ENCODE data around the gene PLXNA4. TPM values are rescaled to one million over a fixed set of nuclear protein-coding genes. Genes with fewer than 3 reads are reported as not detected.

The PLXNA4 gene
- total RNA-seq, 4 donors from 2014 or later, result 4.8 to 19.7 (median 10.7) TPM

DNA sequence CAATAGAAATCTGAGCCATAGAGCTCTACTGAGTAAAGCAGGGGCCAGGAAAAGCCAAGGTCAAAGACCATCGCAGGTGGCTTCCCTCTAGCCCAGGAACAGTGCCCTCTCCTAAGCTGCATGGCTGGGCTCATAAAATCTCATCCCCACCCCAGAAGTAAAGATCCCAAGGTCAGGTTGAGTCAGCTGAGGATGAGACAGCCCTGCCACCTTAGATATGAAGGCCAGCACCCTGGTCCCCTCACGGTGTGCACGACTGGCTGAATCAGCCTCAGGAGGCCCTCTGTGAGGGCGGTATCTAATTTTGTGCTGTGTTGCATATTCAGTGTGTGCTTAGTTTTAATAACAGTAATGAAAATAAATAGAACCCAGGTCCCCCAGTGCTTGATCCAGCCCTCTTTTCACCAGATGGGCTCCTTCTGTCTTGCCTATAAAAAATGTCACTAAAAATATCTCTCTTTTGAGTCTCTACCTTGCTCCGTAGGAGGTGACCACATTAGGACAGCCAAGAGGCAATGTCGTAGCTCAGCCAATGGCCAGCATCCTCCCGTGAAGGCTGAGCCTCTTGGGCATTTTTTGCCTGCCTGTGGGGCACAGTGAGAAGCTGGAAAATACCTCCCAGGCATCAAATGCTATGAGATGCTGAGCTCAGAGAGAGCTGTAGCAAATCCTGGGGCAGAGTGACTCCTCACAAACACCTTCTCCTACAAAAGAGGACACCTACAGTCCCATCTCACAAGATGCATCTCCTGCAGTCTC lies 424.0 kb downstream of the PLXNA4 start:
- Histone ChIP-seq H3K27me3 (no peaks in the 10 kb centered on the region), H3K4me3 (no peak overlapping the region), H3K27ac (no peak overlapping the region), H3K9me3 (no peaks in the 10 kb centered on the region), H3K4me1 (no peaks in the 10 kb centered on the region), H3K36me3 (peaks cover 0 to 12% of the 10 kb centered on the region in 2 donors)
- TF ChIP-seq POLR2A (IDR thresholded peaks at IDR 0.05) (no peak), POLR2AphosphoS5 (IDR thresholded peaks at IDR 0.05) (no peak), EP300 (IDR thresholded peaks at IDR 0.05) (no peak)
- TF ChIP-seq, protein P1, sequence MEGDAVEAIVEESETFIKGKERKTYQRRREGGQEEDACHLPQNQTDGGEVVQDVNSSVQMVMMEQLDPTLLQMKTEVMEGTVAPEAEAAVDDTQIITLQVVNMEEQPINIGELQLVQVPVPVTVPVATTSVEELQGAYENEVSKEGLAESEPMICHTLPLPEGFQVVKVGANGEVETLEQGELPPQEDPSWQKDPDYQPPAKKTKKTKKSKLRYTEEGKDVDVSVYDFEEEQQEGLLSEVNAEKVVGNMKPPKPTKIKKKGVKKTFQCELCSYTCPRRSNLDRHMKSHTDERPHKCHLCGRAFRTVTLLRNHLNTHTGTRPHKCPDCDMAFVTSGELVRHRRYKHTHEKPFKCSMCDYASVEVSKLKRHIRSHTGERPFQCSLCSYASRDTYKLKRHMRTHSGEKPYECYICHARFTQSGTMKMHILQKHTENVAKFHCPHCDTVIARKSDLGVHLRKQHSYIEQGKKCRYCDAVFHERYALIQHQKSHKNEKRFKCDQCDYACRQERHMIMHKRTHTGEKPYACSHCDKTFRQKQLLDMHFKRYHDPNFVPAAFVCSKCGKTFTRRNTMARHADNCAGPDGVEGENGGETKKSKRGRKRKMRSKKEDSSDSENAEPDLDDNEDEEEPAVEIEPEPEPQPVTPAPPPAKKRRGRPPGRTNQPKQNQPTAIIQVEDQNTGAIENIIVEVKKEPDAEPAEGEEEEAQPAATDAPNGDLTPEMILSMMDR (IDR thresholded peaks at IDR 0.05), result no peak
- no peak for ATAC-seq
- 89% methylated on average over 4 of the region's 7 CpGs; no CpG with 5 or more reads in 1 of the 2 donors for WGBS, 2 donors (ENCODE audit: low coverage in 1 of 2)

DNA sequence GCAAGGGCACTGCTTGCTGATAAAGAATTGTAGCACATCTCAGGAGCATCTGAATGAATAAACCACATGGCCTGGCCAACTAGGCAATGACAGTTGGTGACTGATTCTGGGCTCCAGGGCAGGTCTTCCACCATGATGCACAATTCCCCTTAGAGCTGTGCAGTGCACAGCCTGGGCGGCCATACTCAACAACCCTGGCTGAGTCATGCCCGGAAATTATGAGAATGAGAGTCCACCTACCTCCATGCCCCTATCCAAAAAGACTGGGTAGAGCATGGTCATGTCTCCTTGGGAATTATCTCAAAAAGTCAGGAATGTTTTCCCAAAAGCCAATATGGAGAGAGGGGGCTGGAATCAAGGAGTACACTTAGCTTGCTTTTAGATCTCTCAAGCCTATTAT lies 425.6 kb downstream of the PLXNA4 start:
- WGBS, 2 donors (ENCODE audit: low coverage in 1 of 2), result 100% methylated on average over 1 of the region's 2 CpGs; no CpG with 5 or more reads in 1 of the 2 donors
- Histone ChIP-seq H3K4me1 (peaks cover 0 to 3% (median 0%) of the 10 kb centered on the region in 3 donors), H3K27ac (no peak overlapping the region), H3K4me3 (no peak overlapping the region), H3K27me3 (no peaks in the 10 kb centered on the region), H3K36me3 (no peaks in the 10 kb centered on the region), H3K9me3 (no peaks in the 10 kb centered on the region)
- TF ChIP-seq POLR2AphosphoS5 (IDR thresholded peaks at IDR 0.05), result no peak
- TF ChIP-seq POLR2A (IDR thresholded peaks at IDR 0.05), result no peak
- TF ChIP-seq, protein P1 (IDR thresholded peaks at IDR 0.05), result no peak
- no peak for TF ChIP-seq EP300 (IDR thresholded peaks at IDR 0.05)
- ATAC-seq, result no peak

DNA sequence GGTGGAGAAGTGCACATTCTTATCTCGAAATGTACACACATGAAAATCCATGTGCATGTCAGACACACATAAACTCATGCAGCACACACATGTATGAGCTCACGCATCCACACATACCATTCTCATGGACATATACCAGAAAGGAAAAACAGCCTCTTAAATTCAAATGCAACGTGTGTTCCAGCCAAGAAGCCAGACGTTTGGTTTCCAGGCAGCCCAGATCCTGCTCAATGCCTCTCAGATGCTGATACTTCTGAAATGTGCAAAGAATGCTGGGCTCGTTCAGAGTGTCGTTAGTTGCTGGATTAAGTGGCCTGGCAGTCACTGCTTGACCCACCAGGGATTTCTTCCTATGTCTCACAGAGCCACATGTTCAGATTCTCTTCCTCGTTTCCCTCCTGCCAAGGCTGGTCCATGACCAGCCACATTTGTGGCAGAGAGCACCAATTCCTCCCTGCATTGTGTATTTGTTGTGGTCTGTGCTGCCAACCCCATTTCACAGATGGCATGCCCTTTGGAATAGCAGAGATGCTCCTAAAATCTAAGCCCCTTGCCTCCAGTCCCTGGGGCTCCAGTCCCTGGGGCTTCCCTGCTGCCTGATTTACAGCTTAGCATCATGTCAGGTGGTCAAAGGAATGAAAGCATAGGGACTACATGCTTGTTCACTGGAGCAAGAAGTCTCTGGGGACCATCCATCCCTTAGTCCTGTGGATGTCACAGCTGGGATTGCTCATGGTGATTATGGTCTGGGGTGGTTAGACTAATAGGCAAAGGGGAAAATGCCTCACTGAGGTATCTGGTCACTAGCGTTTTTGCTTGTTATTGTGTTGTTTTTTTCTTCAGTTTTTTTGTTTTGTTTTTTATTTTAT lies 426.6 kb downstream of the PLXNA4 start:
- WGBS, 2 donors (ENCODE audit: low coverage in 1 of 2), result 59 to 76% methylated on average over 8 of the region's 8 CpGs

DNA sequence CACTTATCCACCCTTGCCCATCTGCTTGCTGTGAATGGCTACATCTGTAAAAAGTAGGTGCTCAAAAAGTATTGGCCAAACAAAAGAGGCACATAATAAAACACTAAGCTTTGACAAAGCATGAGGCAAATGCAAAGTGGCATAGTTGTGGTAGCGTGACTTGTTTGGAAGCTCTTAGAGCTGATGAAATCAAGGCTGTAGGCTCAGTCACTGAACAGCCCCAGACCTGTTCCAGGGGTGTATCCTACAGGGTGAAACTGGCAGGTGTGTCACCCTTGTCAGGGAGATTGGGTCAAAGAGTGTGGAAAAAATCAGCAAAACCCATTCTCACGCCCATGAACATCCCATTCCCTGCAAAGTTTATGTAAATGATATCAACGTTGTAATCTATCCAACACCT lies 427.4 kb downstream of the PLXNA4 start:
- Histone ChIP-seq H3K27ac (no peak overlapping the region), H3K4me3 (no peak overlapping the region), H3K27me3 (no peaks in the 10 kb centered on the region), H3K9me3 (no peaks in the 10 kb centered on the region), H3K4me1 (peaks cover 0 to 13% (median 0%) of the 10 kb centered on the region in 3 donors), H3K36me3 (no peaks in the 10 kb centered on the region)
- WGBS, 2 donors (ENCODE audit: low coverage in 1 of 2), result 89 to 91% methylated on average over 3 of the region's 3 CpGs
- no peak for TF ChIP-seq EP300 (IDR thresholded peaks at IDR 0.05)
- TF ChIP-seq POLR2AphosphoS5 (IDR thresholded peaks at IDR 0.05), result no peak
- TF ChIP-seq, protein P1 (IDR thresholded peaks at IDR 0.05), result no peak
- TF ChIP-seq POLR2A (IDR thresholded peaks at IDR 0.05), result no peak
- ATAC-seq, result no peak

More for the DNA sequence above, 426.6 kb downstream of the PLXNA4 start:
- no peaks in the 10 kb centered on the region for H3K36me3 ChIP-seq
- no peak for ATAC-seq
- H3K27ac ChIP-seq, result no peak overlapping the region
- H3K4me3 ChIP-seq, result no peak overlapping the region
- TF ChIP-seq POLR2A (IDR thresholded peaks at IDR 0.05) (no peak), EP300 (IDR thresholded peaks at IDR 0.05) (no peak), POLR2AphosphoS5 (IDR thresholded peaks at IDR 0.05) (no peak)
- TF ChIP-seq, protein P1 (IDR thresholded peaks at IDR 0.05), result no peak
- peaks cover 0 to 13% (median 0%) of the 10 kb centered on the region in 3 donors for H3K4me1 ChIP-seq
- no peaks in the 10 kb centered on the region for H3K27me3 ChIP-seq
- H3K9me3 ChIP-seq, result no peaks in the 10 kb centered on the region

Data from gastroesophageal sphincter (tissue), 4 donors.